ENCODE measurements around the gene AAMP.

DNA sequence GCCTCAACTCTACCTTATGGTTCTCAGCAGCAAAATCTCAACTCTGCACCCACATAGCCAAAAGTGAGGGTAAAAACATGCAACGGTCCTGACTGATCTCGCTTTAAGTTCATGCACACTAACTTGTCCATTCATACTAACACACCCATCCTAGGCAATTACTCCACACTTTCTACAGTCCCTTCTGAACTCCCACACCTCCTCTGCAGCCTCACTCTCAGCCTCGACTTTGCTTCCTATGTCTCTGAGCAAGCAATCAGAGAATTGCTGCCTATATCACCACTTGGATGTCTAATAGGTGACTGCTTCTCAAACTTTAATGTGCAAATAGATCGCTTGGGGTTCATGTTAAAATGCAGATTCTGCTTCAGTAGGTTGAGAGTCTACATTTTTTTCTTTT lies 30.2 kb upstream of the AAMP start:
- TF ChIP-seq, protein P1, sequence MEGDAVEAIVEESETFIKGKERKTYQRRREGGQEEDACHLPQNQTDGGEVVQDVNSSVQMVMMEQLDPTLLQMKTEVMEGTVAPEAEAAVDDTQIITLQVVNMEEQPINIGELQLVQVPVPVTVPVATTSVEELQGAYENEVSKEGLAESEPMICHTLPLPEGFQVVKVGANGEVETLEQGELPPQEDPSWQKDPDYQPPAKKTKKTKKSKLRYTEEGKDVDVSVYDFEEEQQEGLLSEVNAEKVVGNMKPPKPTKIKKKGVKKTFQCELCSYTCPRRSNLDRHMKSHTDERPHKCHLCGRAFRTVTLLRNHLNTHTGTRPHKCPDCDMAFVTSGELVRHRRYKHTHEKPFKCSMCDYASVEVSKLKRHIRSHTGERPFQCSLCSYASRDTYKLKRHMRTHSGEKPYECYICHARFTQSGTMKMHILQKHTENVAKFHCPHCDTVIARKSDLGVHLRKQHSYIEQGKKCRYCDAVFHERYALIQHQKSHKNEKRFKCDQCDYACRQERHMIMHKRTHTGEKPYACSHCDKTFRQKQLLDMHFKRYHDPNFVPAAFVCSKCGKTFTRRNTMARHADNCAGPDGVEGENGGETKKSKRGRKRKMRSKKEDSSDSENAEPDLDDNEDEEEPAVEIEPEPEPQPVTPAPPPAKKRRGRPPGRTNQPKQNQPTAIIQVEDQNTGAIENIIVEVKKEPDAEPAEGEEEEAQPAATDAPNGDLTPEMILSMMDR (IDR thresholded peaks at IDR 0.05; ENCODE audit: insufficient read depth, low read length, poor library complexity, severe bottlenecking) = no peak
- no peak for TF ChIP-seq EZH2phosphoT487 (conservative IDR thresholded peaks at IDR 0.05; ENCODE audit: low read length)

All from SU-DHL-6 (cell line).